MM.1S (cell line): ENCODE results near the gene CHML.

Experiments
- CTCF ChIP-seq: fragments of 300-600 bp; sonication (generic); IDR thresholded peaks from 2 replicates; pipeline ENCODE4 v1.5.1; 2016; ENCODE audit warnings: antibody characterized with exemption, low read length, mixed read lengths
- EZH2 ChIP-seq: fragments of 300-600 bp; sonication (generic); optimal IDR thresholded peaks from 2 replicates; pipeline ENCODE3; 2017; ENCODE audit warnings: low read depth, mild to moderate bottlenecking, antibody characterized with exemption, low read length, mixed read lengths
- EZH2phosphoT487 ChIP-seq: fragments of 300-600 bp; sonication (generic); IDR thresholded peaks from 2 replicates; pipeline ENCODE4 v1.6.1; 2018; ENCODE audit warnings: antibody characterized with exemption, low read length

- no peak for TF ChIP-seq CTCF
- TF ChIP-seq EZH2, result no peak
- TF ChIP-seq EZH2phosphoT487, result no peak
These were observed at the start of gene CHML, which contains the start of gene OPN3 for GRCh38 chr1:241640149-241640866.
